IPS-15b (cell line): ENCODE results near the gene TOP1.

Source experiments
- H3K27me3 ChIP-seq: one replicate; pipeline ENCODE4 v1.6.1; 2013; ENCODE audit warnings: low read length; ENCODE audit not compliant: control insufficient read depth, insufficient read depth
- H3K36me3 ChIP-seq: one replicate; pipeline ENCODE4 v1.6.1; 2013; ENCODE audit warnings: low read length; ENCODE audit not compliant: control insufficient read depth, insufficient read depth
- H3K4me1 ChIP-seq: one replicate; pipeline ENCODE4 v1.6.1; 2013; ENCODE audit warnings: mild to moderate bottlenecking, low read length; ENCODE audit not compliant: control insufficient read depth, insufficient read depth
- H3K4me3 ChIP-seq: one replicate; pipeline ENCODE4 v1.5.1; 2013; ENCODE audit warnings: low read depth, low read length
- H3K9ac ChIP-seq: one replicate; pipeline ENCODE4 v1.6.1; 2013; ENCODE audit warnings: low read depth, mild to moderate bottlenecking, low read length
- H3K9me3 ChIP-seq: one replicate; pipeline ENCODE4 v1.6.1; 2013; ENCODE audit warnings: mild to moderate bottlenecking, low read length; ENCODE audit not compliant: control insufficient read depth, insufficient read depth

The TOP1 gene

DNA sequence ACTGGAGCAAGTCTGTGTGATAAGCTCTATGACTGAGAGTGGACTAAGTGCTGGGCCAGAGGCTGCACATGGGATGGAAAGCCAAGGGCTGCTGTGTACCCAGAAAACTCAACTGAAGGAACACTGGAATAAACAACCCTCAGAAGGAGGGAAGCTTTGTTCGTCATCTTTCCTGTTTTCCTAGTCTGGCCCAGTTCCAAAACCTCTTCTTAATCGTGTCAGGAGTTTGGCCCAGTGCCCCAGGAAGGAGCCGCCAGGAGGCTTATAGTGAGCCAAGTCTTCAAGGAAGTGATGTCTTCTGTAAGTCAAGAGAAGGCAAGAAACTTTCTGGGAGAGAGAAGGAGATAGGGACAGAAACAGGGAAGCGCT is 23.3 kb upstream of the TOP1 start:
- Histone ChIP-seq H3K9ac (no peak overlapping the region), H3K9me3 (peaks cover 3% of the 10 kb centered on the region), H3K4me1 (peaks cover 3% of the 10 kb centered on the region), H3K36me3 (peaks cover 3% of the 10 kb centered on the region), H3K4me3 (no peak overlapping the region), H3K27me3 (no peaks in the 10 kb centered on the region)

DNA sequence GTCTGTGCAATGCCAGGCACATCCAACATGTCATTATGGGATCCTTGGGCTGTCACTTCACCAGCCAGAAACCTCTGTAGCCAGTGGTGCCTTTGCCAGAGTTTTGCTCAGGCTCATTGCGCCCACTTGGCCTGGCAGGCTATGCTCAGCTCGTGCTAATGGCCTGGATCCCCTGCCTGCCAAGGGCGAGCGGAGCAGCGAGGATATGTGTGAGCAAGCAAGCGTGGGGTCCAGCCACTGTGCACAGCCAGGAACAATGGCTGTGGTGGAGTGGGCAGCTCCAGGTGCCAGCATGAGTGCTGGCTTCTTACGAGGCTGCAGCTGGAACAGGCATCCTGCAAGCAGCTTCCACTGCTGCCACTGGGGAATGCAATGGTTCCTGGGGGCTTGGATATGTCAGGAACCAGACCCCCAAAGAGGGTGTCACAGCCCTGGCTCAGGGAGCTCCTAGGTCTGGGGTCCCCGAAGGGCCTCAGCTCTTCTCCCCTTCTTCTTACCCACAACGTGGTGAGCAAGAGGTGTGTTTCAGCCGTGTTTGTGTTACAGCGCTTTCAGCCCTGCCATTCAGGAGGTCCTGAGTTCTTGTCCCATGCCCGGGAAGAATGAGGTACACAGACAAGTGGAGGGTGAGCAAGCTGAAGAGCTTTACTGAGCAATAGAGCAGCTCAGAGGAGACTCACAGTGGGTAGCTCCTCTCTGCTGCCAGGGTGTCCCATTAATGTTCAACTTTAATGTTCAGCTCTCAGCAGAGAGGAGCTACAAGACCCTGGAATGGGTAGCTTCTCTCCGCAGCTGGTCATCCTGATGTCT is 22.3 kb upstream of the TOP1 start:
- Histone ChIP-seq H3K4me1 (peaks cover 3% of the 10 kb centered on the region), H3K9ac (no peak overlapping the region), H3K9me3 (peaks cover 3% of the 10 kb centered on the region), H3K36me3 (peaks cover 3% of the 10 kb centered on the region), H3K4me3 (no peak overlapping the region), H3K27me3 (no peaks in the 10 kb centered on the region)

DNA sequence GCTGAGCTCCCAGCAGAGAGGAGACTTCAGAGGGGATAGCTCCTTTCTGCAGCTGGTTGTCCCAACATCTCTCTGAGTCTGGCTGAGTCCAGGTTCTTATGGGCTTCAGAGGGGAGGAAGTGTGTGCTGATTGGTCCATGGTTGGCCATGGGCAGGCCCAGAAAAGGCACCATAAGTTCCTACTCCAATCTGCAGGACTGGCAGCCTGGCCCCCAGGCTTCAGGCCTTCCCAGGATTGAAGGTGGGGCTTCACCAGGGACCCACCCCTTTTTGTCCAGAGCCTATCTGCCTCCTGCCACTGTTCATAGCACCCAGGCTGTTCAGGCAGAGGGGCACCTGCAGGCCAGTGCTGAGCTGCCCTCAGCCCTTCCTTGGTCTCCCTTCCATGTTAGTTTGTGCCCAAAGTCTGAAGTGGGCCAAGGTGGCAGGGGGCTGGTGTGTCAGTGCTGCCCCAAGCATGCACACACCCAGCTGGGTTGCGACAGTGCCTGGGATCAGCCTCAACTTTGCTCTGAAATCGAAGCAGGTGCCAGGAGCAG is 21.6 kb upstream of the TOP1 start:
- Histone ChIP-seq H3K4me3 (no peak overlapping the region), H3K9me3 (peaks cover 3% of the 10 kb centered on the region), H3K4me1 (peaks cover 3% of the 10 kb centered on the region), H3K27me3 (no peaks in the 10 kb centered on the region), H3K36me3 (peaks cover 3% of the 10 kb centered on the region), H3K9ac (no peak overlapping the region)

DNA sequence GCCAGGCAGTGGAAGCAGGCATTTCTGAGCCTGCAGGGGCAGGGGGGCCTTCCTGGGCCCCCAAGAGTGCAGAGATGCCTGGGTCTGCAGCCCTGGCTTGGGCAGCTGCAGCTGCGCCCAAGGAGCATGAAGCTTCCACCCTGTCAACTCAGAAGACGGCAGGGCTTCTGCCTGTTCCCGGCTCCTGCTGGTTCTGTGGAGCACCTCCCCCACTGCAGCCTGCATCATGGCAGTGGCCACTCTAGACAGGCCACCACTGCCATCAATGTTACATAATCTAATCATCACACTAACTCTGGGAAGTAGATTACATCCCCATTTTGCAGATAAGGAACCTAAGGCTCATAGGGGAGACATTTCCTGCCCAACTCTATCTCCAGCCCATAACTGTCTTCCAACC is 21.1 kb upstream of the TOP1 start:
- no peak overlapping the region for H3K4me3 ChIP-seq
- no peak overlapping the region for H3K9ac ChIP-seq
- H3K36me3 ChIP-seq, result peaks cover 3% of the 10 kb centered on the region
- peaks cover 3% of the 10 kb centered on the region for H3K4me1 ChIP-seq
- H3K9me3 ChIP-seq, result peaks cover 3% of the 10 kb centered on the region
- H3K27me3 ChIP-seq, result no peaks in the 10 kb centered on the region

DNA sequence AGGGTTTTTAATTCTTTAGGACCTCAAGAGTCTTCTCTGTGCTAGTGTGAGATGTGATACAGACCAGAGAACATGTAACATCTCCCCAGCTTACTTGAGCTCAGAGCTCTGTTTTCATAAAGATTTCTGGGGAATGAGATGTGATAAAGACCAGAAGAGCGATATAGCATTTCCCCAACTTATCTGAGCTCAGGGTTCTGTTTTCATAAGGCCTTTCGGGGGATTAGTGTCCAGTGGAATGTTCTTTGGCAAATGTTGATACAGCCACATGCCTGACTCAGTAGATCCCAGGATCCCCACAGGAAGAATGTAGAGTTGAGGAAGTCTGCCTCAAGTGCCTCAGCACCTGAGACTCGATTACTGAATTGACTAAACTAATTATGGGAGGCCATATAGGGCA is 18.7 kb upstream of the TOP1 start:
- H3K4me3 ChIP-seq, result no peak overlapping the region
- H3K27me3 ChIP-seq, result no peaks in the 10 kb centered on the region
- peaks cover 3% of the 10 kb centered on the region for H3K36me3 ChIP-seq
- H3K4me1 ChIP-seq, result peaks cover 3% of the 10 kb centered on the region
- no peak overlapping the region for H3K9ac ChIP-seq
- H3K9me3 ChIP-seq, result peaks cover 3% of the 10 kb centered on the region

DNA sequence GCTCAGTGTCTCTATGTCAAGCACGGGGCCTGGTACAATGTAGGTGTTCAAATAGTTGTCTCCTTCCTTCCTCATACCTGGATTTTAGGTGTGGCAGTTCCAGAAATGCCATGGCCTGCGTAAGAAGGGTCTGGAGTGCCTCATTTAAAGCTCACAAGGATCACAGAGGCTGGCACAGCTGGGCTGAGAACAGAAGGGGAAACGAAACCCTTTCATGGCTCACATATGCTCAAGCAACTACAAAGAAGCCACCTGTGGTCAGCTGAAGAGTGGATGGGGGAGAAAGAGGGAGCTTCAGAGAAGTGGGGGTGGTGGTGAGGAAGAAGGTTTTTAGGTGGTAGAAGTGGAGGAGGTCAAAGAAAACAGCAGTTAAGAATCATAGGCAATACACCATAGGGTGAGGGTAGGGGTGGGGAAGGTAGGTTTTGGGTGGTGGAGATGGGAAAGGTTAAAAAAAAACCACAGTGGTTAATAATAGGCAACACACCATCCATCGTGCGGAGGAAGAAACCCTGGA is 17.0 kb upstream of the TOP1 start:
- Histone ChIP-seq H3K9me3 (peaks cover 1% of the 10 kb centered on the region), H3K4me3 (no peak overlapping the region), H3K27me3 (no peaks in the 10 kb centered on the region), H3K36me3 (peaks cover 3% of the 10 kb centered on the region), H3K4me1 (peaks cover 3% of the 10 kb centered on the region), H3K9ac (no peak overlapping the region)

DNA sequence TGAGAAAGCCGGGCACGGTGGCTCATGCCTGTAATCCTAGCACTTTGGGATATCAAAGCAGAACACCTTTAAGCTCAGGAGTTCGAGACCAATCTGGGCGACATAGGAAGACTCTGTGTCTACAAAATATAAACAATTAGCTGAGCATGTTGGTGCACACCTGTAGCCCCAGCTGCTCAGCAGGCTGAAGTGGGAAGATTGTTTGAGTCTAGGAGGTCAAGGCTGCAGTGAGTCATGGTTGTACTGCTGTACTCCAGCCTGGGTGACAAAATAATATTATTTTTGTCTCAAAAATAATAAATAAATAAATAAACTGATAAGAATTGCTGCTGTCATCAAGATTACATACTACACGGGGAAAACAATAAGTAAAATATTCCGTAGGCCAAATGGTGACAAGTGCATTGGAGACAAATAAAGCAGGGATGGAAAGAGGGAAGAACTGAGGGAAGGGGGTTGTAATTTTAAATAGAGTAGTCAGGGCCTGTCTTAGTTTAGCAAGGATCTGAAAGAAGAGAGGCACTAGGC is 14.0 kb upstream of the TOP1 start:
- no peaks in the 10 kb centered on the region for H3K36me3 ChIP-seq
- no peak overlapping the region for H3K4me3 ChIP-seq
- no peak overlapping the region for H3K9ac ChIP-seq
- no peaks in the 10 kb centered on the region for H3K9me3 ChIP-seq
- H3K27me3 ChIP-seq, result no peaks in the 10 kb centered on the region
- no peaks in the 10 kb centered on the region for H3K4me1 ChIP-seq

DNA sequence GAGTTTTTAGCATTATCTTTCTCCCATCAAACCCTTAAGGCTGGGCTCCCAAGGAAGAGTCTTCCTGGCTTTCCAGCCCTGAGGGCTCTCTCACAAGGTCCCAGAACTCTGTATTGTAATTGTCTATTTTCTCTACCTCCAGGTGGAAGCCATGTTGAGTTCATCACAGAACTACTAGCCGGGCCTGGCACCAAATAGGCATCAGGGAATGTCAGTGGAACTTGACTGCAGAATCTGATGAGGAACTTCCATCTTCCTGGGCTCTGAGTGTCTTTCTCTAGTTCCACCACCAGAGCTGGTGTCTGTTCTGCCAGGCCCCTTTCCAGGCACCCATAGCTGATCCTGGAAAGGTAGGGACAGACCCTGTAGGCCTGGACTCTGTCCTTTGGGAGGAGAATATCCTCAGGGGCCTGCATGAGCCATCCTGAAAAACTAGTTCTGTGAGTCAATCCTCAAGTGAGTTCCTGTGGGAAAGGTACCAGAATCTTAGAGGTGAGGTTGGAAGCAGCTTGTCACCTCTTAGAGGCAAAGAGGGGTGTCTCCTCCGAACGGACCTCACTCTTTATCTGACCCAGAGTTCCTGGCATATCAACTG is 11.1 kb upstream of the TOP1 start:
- no peak overlapping the region for H3K9ac ChIP-seq
- H3K36me3 ChIP-seq, result no peaks in the 10 kb centered on the region
- H3K4me3 ChIP-seq, result no peak overlapping the region
- no peaks in the 10 kb centered on the region for H3K9me3 ChIP-seq
- no peaks in the 10 kb centered on the region for H3K27me3 ChIP-seq
- no peaks in the 10 kb centered on the region for H3K4me1 ChIP-seq

DNA sequence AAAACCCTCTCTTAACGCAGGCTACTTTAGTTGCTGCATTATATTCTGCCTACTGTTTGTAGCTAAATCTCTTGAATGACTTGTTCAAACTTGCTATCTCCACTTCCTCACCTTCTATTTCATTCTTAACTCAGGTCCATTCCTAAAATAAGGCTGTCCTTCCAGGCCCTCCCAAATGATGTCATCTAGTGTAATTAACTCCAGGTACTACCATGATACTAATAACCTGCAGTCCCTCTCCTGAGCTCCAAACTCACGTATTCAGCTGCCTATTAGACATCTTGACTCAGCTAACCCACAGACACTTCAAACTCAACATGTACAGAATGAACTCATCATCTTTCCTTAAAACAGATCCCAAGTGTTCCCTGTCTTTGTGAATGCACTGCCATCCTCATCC is 10.5 kb upstream of the TOP1 start:
- Histone ChIP-seq H3K36me3 (no peaks in the 10 kb centered on the region), H3K4me1 (no peaks in the 10 kb centered on the region), H3K4me3 (no peak overlapping the region), H3K9ac (no peak overlapping the region), H3K27me3 (no peaks in the 10 kb centered on the region), H3K9me3 (no peaks in the 10 kb centered on the region)

DNA sequence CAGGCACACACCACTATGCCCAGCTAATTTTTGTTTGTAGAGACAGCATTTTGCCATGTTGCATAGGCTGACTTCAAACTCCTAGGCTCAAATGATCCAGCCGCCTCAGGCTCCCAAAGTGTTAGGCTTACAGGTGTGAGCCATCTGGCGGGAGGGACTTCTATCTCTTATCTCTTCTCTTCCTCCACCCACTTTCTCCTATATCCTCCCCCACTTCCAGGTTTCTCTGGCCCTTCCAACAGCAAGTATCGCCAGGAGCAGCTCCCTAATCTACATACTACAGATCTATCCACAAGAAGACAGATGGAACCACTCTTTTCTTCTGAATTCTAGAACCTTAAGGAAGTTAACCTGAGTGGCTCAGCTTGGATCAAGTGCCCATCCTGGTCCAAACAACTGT is 5.1 kb upstream of the TOP1 start:
- Histone ChIP-seq H3K9ac (no peak overlapping the region), H3K27me3 (no peaks in the 10 kb centered on the region), H3K36me3 (no peaks in the 10 kb centered on the region), H3K4me1 (peaks cover 2% of the 10 kb centered on the region), H3K4me3 (no peak overlapping the region), H3K9me3 (no peaks in the 10 kb centered on the region)

DNA sequence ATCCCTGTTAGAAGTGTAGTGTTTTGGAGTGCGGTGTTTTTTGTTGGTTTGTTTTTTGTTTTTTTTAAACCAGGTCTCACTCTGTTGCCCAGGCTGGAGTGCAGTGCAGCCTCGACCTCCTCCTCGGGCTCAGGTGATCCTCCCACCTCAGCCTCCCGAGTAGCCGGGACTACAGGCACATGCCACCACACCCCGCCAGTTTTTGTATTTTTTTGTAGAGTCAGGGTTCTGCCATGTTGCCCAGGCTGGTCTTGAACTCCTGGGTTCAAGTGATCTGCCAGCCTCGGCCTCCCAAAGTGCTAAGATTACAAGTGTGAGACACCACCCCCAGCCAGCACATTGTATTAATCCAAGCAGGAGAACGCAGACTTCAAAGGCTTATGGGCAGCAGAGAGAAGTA is 1.3 kb upstream of the TOP1 start:
- no peak overlapping the region for H3K9ac ChIP-seq
- H3K4me3 ChIP-seq, result peak overlapping the region; percentile 52
- H3K4me1 ChIP-seq, result peaks cover 15% of the 10 kb centered on the region
- H3K9me3 ChIP-seq, result no peaks in the 10 kb centered on the region
- H3K27me3 ChIP-seq, result peaks cover 19% of the 10 kb centered on the region
- peaks cover 4% of the 10 kb centered on the region for H3K36me3 ChIP-seq
